Breast epithelium (tissue), 3 donors: ENCODE measurements around the gene KLF5.

Experiments
- POLR2AphosphoS5 ChIP-seq, 3 donors: sonication (generic); formaldehyde crosslinking; IDR thresholded peaks; one replicate each; pipeline ENCODE4 v1.6.1; 2017; ENCODE audit warnings: antibody characterized with exemption in 3 of 3
- TF ChIP-seq, protein P1 (sequence below), 3 donors: fragments of 450-650 bp; IDR thresholded peaks; one replicate each; pipeline ENCODE4 v1.5.1; 2016 to 2017; ENCODE audit warnings: antibody characterized with exemption in 3 of 3, mild to moderate bottlenecking in 3 of 3, moderate library complexity in 3 of 3

DNA sequence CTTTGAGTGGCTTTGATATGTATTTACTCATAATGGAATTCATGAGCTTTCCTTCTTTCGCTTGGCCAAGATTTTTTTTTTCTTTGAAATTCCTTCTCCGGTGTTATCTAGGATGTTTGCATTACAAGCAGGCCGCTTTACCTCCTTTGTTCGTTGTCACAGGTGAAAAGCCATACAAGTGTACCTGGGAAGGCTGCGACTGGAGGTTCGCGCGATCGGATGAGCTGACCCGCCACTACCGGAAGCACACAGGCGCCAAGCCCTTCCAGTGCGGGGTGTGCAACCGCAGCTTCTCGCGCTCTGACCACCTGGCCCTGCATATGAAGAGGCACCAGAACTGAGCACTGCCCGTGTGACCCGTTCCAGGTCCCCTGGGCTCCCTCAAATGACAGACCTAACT is 16.7 kb downstream of the KLF5 start:
- TF ChIP-seq, protein P1, sequence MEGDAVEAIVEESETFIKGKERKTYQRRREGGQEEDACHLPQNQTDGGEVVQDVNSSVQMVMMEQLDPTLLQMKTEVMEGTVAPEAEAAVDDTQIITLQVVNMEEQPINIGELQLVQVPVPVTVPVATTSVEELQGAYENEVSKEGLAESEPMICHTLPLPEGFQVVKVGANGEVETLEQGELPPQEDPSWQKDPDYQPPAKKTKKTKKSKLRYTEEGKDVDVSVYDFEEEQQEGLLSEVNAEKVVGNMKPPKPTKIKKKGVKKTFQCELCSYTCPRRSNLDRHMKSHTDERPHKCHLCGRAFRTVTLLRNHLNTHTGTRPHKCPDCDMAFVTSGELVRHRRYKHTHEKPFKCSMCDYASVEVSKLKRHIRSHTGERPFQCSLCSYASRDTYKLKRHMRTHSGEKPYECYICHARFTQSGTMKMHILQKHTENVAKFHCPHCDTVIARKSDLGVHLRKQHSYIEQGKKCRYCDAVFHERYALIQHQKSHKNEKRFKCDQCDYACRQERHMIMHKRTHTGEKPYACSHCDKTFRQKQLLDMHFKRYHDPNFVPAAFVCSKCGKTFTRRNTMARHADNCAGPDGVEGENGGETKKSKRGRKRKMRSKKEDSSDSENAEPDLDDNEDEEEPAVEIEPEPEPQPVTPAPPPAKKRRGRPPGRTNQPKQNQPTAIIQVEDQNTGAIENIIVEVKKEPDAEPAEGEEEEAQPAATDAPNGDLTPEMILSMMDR (IDR thresholded peaks at IDR 0.05): no peak
- TF ChIP-seq POLR2AphosphoS5 (IDR thresholded peaks at IDR 0.05): no peak
